ENCODE data around the gene RPL26. TPM values are rescaled to one million over a fixed set of nuclear protein-coding genes. Genes with fewer than 3 reads are reported as not detected.
"Not testable (repeated sequence)": the region's sequence is repeated elsewhere in the genome, so short reads cannot be mapped to it uniquely, and the experiment has no call there.

The RPL26 gene
- total RNA-seq, 1 donor from 2014 or later, result 1,547 TPM

- no peaks in the 10 kb centered on the region for H3K36me3 ChIP-seq
- H3K4me3 ChIP-seq, result no peak overlapping the region
- DNase-seq (ENCODE audit: low spot score in 2 of 2), result no peak
- intact Hi-C loops (cut with DNase I), result loop anchor here (10.0 kb wide), 3 partner anchors 162 to 508 kb away; no protein-coding TSS in a partner anchor
- H3K27me3 ChIP-seq, result no peaks in the 10 kb centered on the region
- peaks cover 3 to 9% of the 10 kb centered on the region in 2 donors for H3K4me1 ChIP-seq
- no peak overlapping the region for H3K27ac ChIP-seq
- H3K9me3 ChIP-seq, result no peaks in the 10 kb centered on the region
- no peak for TF ChIP-seq CTCF (IDR thresholded peaks at IDR 0.05)
Observed at GRCh38 chr17:8386841-8387240, 3.8 kb upstream of the RPL26 start.

- intact Hi-C loops (cut with DNase I), result loop anchor here (10.0 kb wide), 3 partner anchors 160 to 510 kb away; no protein-coding TSS in a partner anchor
Observed at GRCh38 chr17:8384801-8385378, 1.9 kb upstream of the RPL26 start.

GRCh38 chr17:8382880-8383142 is 182 bp downstream of the RPL26 start:
- peaks cover 32 to 38% of the 10 kb centered on the region in 2 donors for H3K36me3 ChIP-seq
- no peaks in the 10 kb centered on the region for H3K9me3 ChIP-seq
- peak overlapping the region; percentile 93 to 95 for H3K4me3 ChIP-seq
- DNase-seq (ENCODE audit: low spot score in 2 of 2), result no peak
- peak overlapping the region; percentile 76 to 81 for H3K27ac ChIP-seq
- no peak for TF ChIP-seq CTCF (IDR thresholded peaks at IDR 0.05)
- H3K27me3 ChIP-seq, result no peaks in the 10 kb centered on the region
- intact Hi-C loops (cut with DNase I), result loop anchor here (2.0 to 10.0 kb wide), 4 partner anchors 48 to 512 kb away; no protein-coding TSS in a partner anchor
- H3K4me1 ChIP-seq, result peaks cover 11 to 19% of the 10 kb centered on the region in 2 donors

More at GRCh38 chr17:8384801-8385378, 1.9 kb upstream of the RPL26 start:
- Histone ChIP-seq H3K27me3 (no peaks in the 10 kb centered on the region), H3K36me3 (peaks cover 17% of the 10 kb centered on the region in 2 donors), H3K27ac (no peak overlapping the region), H3K9me3 (no peaks in the 10 kb centered on the region), H3K4me3 (no peak overlapping the region), H3K4me1 (peaks cover 11 to 19% of the 10 kb centered on the region in 2 donors)
- no peak for TF ChIP-seq CTCF (IDR thresholded peaks at IDR 0.05)
- DNase-seq (ENCODE audit: low spot score in 2 of 2), result no peak

GRCh38 chr17:8382052-8382879 is 727 bp downstream of the RPL26 start:
- H3K4me3 ChIP-seq, result peak overlapping the region; percentile 93 to 95
- H3K4me1 ChIP-seq, result peaks cover 11 to 19% of the 10 kb centered on the region in 2 donors
- intact Hi-C loops (cut with DNase I), result loop anchor here (2.0 to 10.0 kb wide), 4 partner anchors 49 to 513 kb away; no protein-coding TSS in a partner anchor

GRCh38 chr17:8380049-8380448 is 2.9 kb downstream of the RPL26 start:
- peaks cover 20 to 28% of the 10 kb centered on the region in 2 donors for H3K4me1 ChIP-seq
- H3K36me3 ChIP-seq, result peaks cover 35 to 48% of the 10 kb centered on the region in 2 donors
- no peaks in the 10 kb centered on the region for H3K27me3 ChIP-seq
- intact Hi-C loops (cut with DNase I), result loop anchor here (10.0 kb wide), 3 partner anchors 155 to 515 kb away; no protein-coding TSS in a partner anchor
- no peak overlapping the region for H3K4me3 ChIP-seq
- no peak for TF ChIP-seq CTCF (IDR thresholded peaks at IDR 0.05)
- no peak for DNase-seq (ENCODE audit: low spot score in 2 of 2)
- no peak overlapping the region for H3K27ac ChIP-seq
- no peaks in the 10 kb centered on the region for H3K9me3 ChIP-seq

More at GRCh38 chr17:8382052-8382879, 727 bp downstream of the RPL26 start:
- H3K36me3 ChIP-seq, result peaks cover 35 to 44% of the 10 kb centered on the region in 2 donors
- TF ChIP-seq CTCF (IDR thresholded peaks at IDR 0.05), result no peak
- H3K27ac ChIP-seq, result peak overlapping the region; percentile 76 to 81
- no peak for DNase-seq (ENCODE audit: low spot score in 2 of 2)
- H3K27me3 ChIP-seq, result no peaks in the 10 kb centered on the region
- H3K9me3 ChIP-seq, result no peaks in the 10 kb centered on the region

GRCh38 chr17:8378117-8378516 is 4.9 kb downstream of the RPL26 start:
- intact Hi-C loops (cut with DNase I); DNase-seq (ENCODE audit: low spot score in 2 of 2); H3K27ac ChIP-seq; H3K4me3 ChIP-seq; H3K9me3 ChIP-seq; H3K27me3 ChIP-seq: not testable (repeated sequence)
- H3K4me1 ChIP-seq, result peaks cover 19 to 22% of the 10 kb centered on the region in 2 donors
- peaks cover 35 to 48% of the 10 kb centered on the region in 2 donors for H3K36me3 ChIP-seq

Measured in ascending aorta (tissue), 2 donors.